Measurements from ENCODE around the gene PHLPP1. TPM values are rescaled to one million over a fixed set of nuclear protein-coding genes. Genes with fewer than 3 reads are reported as not detected.

Gene PHLPP1
- total and polyA plus RNA-seq, 2 donors (not counting 1 experiment from before 2014, with no cell fraction given): 3.6 to 5.0 TPM

GRCh38 chr18:62755946-62756345, 40.6 kb downstream of the PHLPP1 start:
- Histone ChIP-seq H3K27me3 (ENCODE audit: control insufficient read depth, insufficient read depth, low read length) (no peaks in the 10 kb centered on the region), H3K4me2 (ENCODE audit: extremely low read depth, insufficient read depth, low read length) (no peak overlapping the region), H4K20me1 (ENCODE audit: control insufficient read depth, extremely low read depth, insufficient read depth, low read length) (no peaks in the 10 kb centered on the region), H2AFZ (ENCODE audit: low read length) (no peak overlapping the region), H3K4me3 (replicated peaks in 1 of 4; ENCODE audit: control extremely low read depth in 1 of 4, insufficient read depth in 1 of 4, low read depth in 3 of 4, low read length in 4 of 4) (no peak overlapping the region), H3K9ac (ENCODE audit: insufficient read depth, low read length) (no peak overlapping the region), H3K4me1 (ENCODE audit: control insufficient read depth, extremely low read depth, insufficient read depth, low read length) (no peaks in the 10 kb centered on the region), H3K9me3 (ENCODE audit: control insufficient read depth, insufficient read depth, low read depth, low read length) (no peaks in the 10 kb centered on the region), H3K27ac (ENCODE audit: insufficient read depth, low read length) (no peak overlapping the region), H3K79me2 (ENCODE audit: control insufficient read depth, insufficient read depth, low read length) (peaks cover 2% of the 10 kb centered on the region), H3K36me3 (ENCODE audit: control insufficient read depth, insufficient read depth, low read length) (no peaks in the 10 kb centered on the region)
- TF ChIP-seq CTCF (conservative IDR thresholded peaks at IDR 0.05 in 1 of 2, IDR thresholded peaks at IDR 0.05 in 1 of 2; ENCODE audit: low read depth in 1 of 2, low read length in 2 of 2) (no peak), EZH2 (IDR thresholded peaks at IDR 0.05; ENCODE audit: low read length, missing control alignments) (no peak)
- DNase-seq (ENCODE audit: low read depth in 2 of 2): no peak

- H3K9ac ChIP-seq (ENCODE audit: insufficient read depth, low read length): no peak overlapping the region
- H3K9me3 ChIP-seq (ENCODE audit: control insufficient read depth, insufficient read depth, low read depth, low read length): no peaks in the 10 kb centered on the region
- H2AFZ ChIP-seq (ENCODE audit: low read length): no peak overlapping the region
- peaks cover 2% of the 10 kb centered on the region for H3K79me2 ChIP-seq (ENCODE audit: control insufficient read depth, insufficient read depth, low read length)
- no peaks in the 10 kb centered on the region for H4K20me1 ChIP-seq (ENCODE audit: control insufficient read depth, extremely low read depth, insufficient read depth, low read length)
- no peaks in the 10 kb centered on the region for H3K27me3 ChIP-seq (ENCODE audit: control insufficient read depth, insufficient read depth, low read length)
- no peak overlapping the region for H3K4me2 ChIP-seq (ENCODE audit: extremely low read depth, insufficient read depth, low read length)
- no peak for TF ChIP-seq EZH2 (IDR thresholded peaks at IDR 0.05; ENCODE audit: low read length, missing control alignments)
- no peak for TF ChIP-seq CTCF (conservative IDR thresholded peaks at IDR 0.05 in 1 of 2, IDR thresholded peaks at IDR 0.05 in 1 of 2; ENCODE audit: low read depth in 1 of 2, low read length in 2 of 2)
- no peaks in the 10 kb centered on the region for H3K36me3 ChIP-seq (ENCODE audit: control insufficient read depth, insufficient read depth, low read length)
- H3K4me3 ChIP-seq (replicated peaks in 1 of 4; ENCODE audit: control extremely low read depth in 1 of 4, insufficient read depth in 1 of 4, low read depth in 3 of 4, low read length in 4 of 4): no peak overlapping the region
- DNase-seq (ENCODE audit: low read depth in 2 of 2): no peak
- H3K27ac ChIP-seq (ENCODE audit: insufficient read depth, low read length): no peak overlapping the region
- H3K4me1 ChIP-seq (ENCODE audit: control insufficient read depth, extremely low read depth, insufficient read depth, low read length): no peaks in the 10 kb centered on the region
These were observed 42.2 kb downstream of the PHLPP1 start for GRCh38 chr18:62757399-62758010.

- Histone ChIP-seq H3K9me3 (ENCODE audit: control insufficient read depth, insufficient read depth, low read depth, low read length) (no peaks in the 10 kb centered on the region), H4K20me1 (ENCODE audit: control insufficient read depth, extremely low read depth, insufficient read depth, low read length) (no peaks in the 10 kb centered on the region), H3K36me3 (ENCODE audit: control insufficient read depth, insufficient read depth, low read length) (no peaks in the 10 kb centered on the region), H2AFZ (ENCODE audit: low read length) (no peak overlapping the region), H3K27me3 (ENCODE audit: control insufficient read depth, insufficient read depth, low read length) (no peaks in the 10 kb centered on the region), H3K27ac (ENCODE audit: insufficient read depth, low read length) (no peak overlapping the region), H3K4me1 (ENCODE audit: control insufficient read depth, extremely low read depth, insufficient read depth, low read length) (no peaks in the 10 kb centered on the region), H3K4me3 (replicated peaks in 1 of 4; ENCODE audit: control extremely low read depth in 1 of 4, insufficient read depth in 1 of 4, low read depth in 3 of 4, low read length in 4 of 4) (no peak overlapping the region), H3K79me2 (ENCODE audit: control insufficient read depth, insufficient read depth, low read length) (peaks cover 2% of the 10 kb centered on the region), H3K4me2 (ENCODE audit: extremely low read depth, insufficient read depth, low read length) (no peak overlapping the region), H3K9ac (ENCODE audit: insufficient read depth, low read length) (no peak overlapping the region)
- DNase-seq (ENCODE audit: low read depth in 2 of 2): no peak
- TF ChIP-seq CTCF (conservative IDR thresholded peaks at IDR 0.05 in 1 of 2, IDR thresholded peaks at IDR 0.05 in 1 of 2; ENCODE audit: low read depth in 1 of 2, low read length in 2 of 2): no peak
- no peak for TF ChIP-seq EZH2 (IDR thresholded peaks at IDR 0.05; ENCODE audit: low read length, missing control alignments)
These were observed 43.2 kb downstream of the PHLPP1 start for GRCh38 chr18:62758591-62758990.
